Dermis blood vessel endothelial cell (primary cell): ENCODE data around the gene SLC35F3. TPM values are rescaled to one million over a fixed set of nuclear protein-coding genes. Genes with fewer than 3 reads are reported as not detected.
"Not testable (repeated sequence)": the region's sequence is repeated elsewhere in the genome, so short reads cannot be mapped to it uniquely, and the experiment has no call there.

ENCODE experiments used
- DNase-seq: peaks from one replicate; pipeline ENCODE4 v3.0.0; 2010
- total RNA-seq: library from RNA; depleted of rRNA; stranded (reverse); fragments of >200 nt; gene quantifications from 2 replicates; pipeline ENCODE4 v1.2.3, GENCODE V29; 2014

SLC35F3 gene
- total RNA-seq, 1 donor from 2014 or later = under 0.01 TPM

DNA sequence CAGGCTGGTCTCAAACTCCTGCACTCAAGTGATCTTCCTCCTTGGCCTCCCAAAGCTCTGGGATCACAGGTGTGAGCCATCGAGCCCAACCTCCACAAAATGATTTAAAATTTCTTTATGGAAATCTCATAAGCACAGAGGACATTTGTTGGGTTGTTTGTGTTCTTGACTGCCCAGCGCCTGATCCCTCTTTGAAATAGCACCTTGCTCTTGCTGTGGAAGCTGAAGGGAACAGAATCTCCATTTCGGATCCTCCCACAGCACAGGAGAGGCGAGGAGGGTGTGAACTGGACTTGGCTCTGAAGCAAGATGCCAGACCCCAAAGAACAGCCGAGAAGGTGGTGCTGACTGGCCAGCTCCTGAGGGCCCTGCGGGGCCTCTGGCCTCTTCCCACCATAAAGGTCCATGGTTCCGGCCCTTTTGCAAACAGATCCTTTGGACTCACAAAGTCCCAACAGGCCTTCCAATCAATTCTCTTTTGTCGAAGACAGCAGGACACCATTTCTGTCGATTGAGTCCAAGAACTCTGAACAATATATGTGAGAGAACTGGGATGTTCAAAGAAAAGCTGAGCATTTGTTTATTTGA, 423.2 kb downstream of the SLC35F3 start:
- DNase-seq = no peak

GRCh38 chr1:234330843-234331215, 426.4 kb downstream of the SLC35F3 start:
- no peak for DNase-seq

GRCh38 chr1:234331507-234331906, 427.0 kb downstream of the SLC35F3 start:
- DNase-seq = no peak

GRCh38 chr1:234336359-234336758, 431.9 kb downstream of the SLC35F3 start:
- no peak for DNase-seq

- DNase-seq = no peak
These were observed 432.8 kb downstream of the SLC35F3 start for GRCh38 chr1:234337233-234337632.

- DNase-seq = no peak
These were observed 436.1 kb downstream of the SLC35F3 start for GRCh38 chr1:234340528-234340927.

DNA sequence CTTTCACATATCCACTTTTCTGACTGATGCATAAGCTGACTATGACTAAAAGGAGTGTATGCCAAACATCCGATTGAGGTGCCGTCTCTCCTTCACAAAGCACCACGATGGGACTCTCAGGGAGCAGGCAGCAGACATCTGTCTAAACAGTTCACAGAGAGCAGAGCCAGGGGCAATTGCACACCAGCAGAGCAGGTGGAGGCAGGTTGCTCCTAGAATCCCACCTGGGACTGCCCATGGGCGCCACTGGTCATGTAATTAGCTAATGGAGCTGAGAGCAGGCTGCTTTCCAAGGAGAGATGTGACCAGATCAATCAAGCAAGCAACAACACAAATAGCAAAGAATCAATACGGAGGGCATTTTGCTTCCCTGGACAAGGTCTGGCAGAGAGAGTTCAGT, 438.3 kb downstream of the SLC35F3 start:
- DNase-seq = no peak

- no peak for DNase-seq
These were observed 440.8 kb downstream of the SLC35F3 start for GRCh38 chr1:234345237-234345636.

GRCh38 chr1:234348964-234349363, 444.5 kb downstream of the SLC35F3 start:
- DNase-seq = no peak

DNA sequence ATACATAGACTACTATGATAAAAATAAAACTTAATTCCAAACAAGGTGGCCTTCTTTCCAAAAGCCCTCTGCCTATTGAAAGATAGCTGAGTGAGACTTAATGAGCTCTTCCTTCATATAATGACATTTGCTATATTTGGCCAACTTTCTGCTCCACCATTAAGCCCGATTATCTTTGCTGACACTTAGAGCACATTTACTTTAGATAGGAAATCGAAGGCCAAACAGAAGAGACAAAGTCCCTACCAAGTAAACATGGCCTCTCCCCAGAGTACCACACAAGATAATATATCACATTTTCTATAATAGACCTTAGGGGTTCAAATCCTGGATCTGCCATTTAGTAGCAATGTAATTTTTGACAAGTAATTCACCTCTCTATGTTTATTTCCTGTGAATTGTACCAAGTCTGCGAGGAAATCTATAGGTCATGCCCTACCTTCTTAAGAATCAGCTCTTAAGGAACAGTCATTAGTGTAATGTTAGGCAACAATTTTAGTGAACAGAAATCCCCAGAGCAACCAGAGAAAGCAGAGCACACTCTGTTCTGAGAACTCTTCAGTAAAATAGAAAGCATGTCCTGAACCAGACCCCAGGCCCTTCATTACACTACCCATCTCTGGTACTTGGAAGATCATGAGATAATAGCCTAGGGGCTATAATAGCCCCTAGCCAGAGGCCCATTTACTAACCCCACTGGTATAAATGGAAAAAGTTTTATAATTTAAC, 451.5 kb downstream of the SLC35F3 start:
- no peak for DNase-seq

DNA sequence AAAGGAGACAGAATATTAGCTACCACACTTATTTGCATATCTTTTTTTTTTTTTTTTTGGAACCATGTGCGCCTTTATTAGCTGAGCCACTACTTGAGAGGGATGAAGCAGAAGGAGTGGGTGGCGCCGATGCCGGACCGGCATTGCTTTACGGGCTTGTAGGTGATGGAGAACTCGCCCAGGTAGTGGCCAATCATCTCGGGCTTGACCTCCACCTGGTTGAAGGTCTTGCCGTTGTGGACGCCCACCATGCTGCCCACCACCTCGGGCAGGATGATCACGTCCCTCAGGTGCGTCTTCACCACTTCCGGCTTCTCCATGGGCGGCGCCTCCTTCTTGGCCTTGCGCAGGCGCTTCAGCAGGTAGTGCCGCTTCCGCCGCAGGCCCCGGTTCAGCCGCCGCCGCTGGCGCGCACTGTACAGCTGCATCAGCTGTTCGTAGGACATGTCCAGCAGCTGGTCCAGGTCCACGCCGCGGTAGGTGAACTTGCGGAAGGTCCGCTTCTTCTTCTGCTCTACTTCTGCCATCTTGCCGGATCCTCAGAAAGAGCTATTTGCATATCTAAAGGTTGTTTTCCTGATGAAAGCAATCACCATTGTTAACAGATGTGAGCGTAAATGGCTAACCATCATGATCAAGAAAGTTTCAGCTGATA, 452.3 kb downstream of the SLC35F3 start:
- not testable (repeated sequence) for DNase-seq

- no peak for DNase-seq
These were observed 453.4 kb downstream of the SLC35F3 start for GRCh38 chr1:234357831-234358230.

DNA sequence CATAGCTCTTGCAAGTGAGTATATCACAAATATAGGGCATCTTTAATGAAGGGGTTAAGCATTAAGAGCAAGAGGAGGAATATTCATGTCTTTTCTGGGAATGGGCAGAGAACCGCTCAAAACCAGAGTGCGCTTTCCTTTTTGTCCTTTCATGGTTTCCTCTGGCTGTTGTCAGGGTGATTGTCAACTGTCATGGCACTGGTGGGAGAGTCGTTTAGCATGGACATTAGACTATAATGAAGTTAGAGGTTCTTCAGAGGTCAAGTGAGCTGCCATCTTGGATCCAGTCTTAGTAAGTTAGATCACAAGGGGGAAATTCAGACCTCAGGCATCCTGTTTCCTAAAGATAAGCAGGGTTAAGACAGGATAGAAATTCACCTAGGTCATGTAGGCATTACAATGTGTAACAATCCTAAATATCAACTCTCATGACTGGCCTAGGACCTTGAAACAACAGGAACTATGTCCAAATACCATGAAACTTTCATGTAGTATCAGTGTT, 456.7 kb downstream of the SLC35F3 start:
- DNase-seq = no peak

GRCh38 chr1:234362558-234362957, 458.1 kb downstream of the SLC35F3 start:
- no peak for DNase-seq

- no peak for DNase-seq
These were observed 464.0 kb downstream of the SLC35F3 start for GRCh38 chr1:234368320-234369032.

DNA sequence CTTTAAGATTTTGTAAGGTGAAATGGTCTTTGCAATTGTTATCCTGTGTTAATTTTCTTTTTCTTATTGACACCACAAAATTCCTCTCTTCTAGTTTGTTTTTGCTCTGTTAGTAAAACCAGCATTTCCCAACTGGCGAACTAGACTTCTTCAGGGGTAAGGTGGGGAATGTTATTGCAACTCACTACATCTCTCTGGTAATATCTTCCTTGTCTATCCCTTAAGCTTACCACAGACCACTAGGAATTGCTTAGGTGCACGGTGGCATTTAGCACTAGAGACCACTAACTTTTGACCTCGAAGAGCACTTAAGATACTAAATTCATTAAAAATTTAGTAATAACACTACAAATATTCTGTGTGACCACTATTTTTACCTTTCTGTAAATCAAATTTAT, 464.6 kb downstream of the SLC35F3 start:
- DNase-seq = no peak

GRCh38 chr1:234369784-234370183, 465.3 kb downstream of the SLC35F3 start:
- no peak for DNase-seq

- no peak for DNase-seq
These were observed 466.9 kb downstream of the SLC35F3 start for GRCh38 chr1:234371414-234371813.

GRCh38 chr1:234372011-234372757, 467.7 kb downstream of the SLC35F3 start:
- DNase-seq = no peak

DNA sequence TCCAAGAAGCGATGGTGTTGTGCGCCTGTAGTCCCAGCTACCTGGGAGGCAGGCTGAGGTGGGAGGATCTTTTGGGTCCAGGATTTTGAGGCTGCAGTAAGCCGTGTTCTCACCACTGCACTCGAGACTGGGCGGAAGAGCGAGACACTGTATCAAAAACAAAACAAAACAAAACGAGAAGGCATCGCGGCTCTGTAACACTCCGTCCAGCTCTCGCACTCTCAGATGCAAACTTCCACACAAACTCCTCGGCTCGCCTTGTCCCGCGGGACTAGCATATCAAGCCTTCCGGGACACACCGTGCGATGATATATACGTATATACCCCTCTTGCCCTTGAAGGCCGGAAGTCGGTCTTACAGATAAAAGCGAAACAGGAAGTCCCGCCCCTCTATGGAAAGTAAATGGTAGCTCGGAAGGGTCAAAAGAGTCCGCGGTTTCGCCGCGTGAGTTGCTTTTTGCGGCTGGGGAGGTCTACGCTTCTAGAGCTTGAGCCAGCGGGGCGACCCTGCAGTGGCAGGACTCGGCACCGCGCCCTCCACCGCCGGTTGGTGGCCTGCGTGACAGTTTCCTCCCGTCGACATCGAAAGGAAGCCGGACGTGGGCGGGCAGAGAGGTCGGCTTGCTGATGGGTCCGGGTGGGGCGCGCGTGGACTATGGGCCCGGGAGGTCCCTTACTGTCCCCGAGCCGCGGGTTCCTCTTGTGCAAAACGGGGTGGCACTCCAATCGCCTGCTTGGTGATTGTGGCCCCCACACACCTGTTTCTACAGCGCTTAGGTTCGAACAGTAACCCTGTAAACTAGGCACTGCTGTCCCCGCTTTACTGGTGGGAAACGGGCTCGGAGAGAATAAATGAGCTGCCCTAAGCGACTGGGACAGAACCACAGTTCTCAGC, 468.8 kb downstream of the SLC35F3 start, which contains the start of gene COA6:
Gene COA6, plus strand, starts transcription at position 393 of the 895 bp plus-strand sequence. Its CDS starts 11 bp downstream, at position 404.
- DNase-seq = peak; percentile 97

DNA sequence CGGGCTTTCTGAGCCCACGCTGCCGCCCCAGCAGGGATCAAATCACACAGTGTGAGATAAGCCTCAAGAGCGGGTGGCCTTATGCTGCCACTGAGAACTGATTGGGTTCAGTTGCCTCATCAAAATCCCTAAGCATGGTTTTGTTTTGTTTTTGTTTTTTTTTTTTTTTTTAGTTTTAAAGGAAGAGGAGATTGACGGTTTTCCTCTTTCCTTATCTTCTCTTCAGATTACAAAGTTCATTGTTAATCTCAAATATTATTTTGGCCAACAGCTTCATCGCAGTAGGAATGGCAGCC, 469.4 kb downstream of the SLC35F3 start:
- DNase-seq = no peak
